ENCODE results near the gene GAS5. TPM values are rescaled to one million over a fixed set of nuclear protein-coding genes. Genes with fewer than 3 reads are reported as not detected.
A peak's percentile ranks its signal among the peaks of the same experiment; 100 is the strongest.

GAS5 gene
- total and polyA plus RNA-seq, 10 of the 15 experiments (the other 5 are each of a cell fraction or from before 2014, with no cell fraction given): 289 to 1,137 (median 699) TPM

DNA sequence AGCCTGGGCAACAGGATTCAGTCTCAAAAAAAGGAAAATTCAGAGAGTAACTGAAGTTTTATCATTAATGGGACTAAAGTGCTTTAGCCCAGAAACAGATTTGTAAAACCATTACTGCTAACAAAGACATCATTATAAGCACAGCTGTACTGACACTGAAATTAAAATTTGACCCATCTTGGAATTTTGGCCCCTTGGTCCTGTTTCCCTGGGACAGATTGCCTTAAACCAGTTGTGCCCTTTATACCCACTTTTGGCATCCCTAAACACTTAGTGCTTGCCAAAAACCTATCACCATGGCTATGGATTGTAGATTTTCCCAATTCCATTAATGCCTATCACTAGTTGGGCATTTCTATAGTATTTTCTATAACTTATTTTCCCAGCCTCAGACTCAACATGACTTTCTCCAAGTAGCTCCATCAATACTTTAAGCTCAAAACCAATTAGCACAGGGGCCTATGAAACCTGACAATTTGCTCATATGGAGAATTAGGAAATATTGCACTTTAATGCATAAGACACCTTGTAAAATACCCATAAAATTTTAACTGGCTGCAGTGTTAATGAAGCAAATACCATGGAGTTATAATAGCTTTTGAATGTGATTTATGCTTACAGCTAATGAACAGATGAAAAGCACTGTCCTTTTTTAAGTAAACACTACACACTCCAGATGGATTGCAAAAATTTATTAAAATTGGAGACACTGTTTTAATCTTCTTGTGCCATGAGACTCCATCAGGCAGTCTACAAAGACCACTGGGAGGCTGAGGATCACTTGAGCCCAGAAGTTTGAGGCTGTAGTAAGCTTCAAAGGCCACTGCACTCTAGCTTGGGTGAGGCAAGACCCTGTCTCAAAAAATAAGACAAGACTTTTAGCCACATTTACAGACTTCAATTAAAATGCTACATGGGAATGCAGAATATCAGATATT lies 4.3 kb downstream of the GAS5 start:
- no peak for FAIRE-seq
- ChIA-PET POLR2A (interaction anchor here (0.5 to 1.7 kb wide), 6 partner anchors 12 to 63 kb away, joined by 3 to 7 read pairs (median 4); partner anchors contain the start of gene DARS2), RAD21 (ENCODE audit: unreplicated experiment) (interaction anchor here (1.2 kb wide), 1 partner anchor 354 kb away, joined by 3 read pairs; no protein-coding TSS in a partner anchor), CTCF (interaction anchor here (1.2 to 3.9 kb wide), 5 partner anchors 38 to 433 kb away, joined by 3 to 15 read pairs (median 4); partner anchors contain the start of genes CENPL and DARS2), SMC1A (ENCODE audit: uncharacterized antibody, unreplicated experiment) (interaction anchor here (1.0 to 1.7 kb wide), 6 partner anchors 10 to 155 kb away, joined by 3 to 6 read pairs (median 5); no protein-coding TSS in a partner anchor)
- Histone ChIP-seq H3K27me3 (replicated peaks in 1 of 2; ENCODE audit: control insufficient read depth in 2 of 2, insufficient read depth in 2 of 2, low read length in 1 of 2) (no peaks in the 10 kb centered on the region), H2AFZ (ENCODE audit: control insufficient read depth, low read depth, low read length) (no peak overlapping the region), H3K27ac (ENCODE audit: control insufficient read depth, insufficient read depth) (peak overlapping the region; percentile 25; the same call in 1 of the 2 replicates), H3K9ac (ENCODE audit: control insufficient read depth, insufficient read depth, low read length) (peak overlapping the region; percentile 7; the same call in 1 of the 2 replicates), H3K4me3 (peak overlapping the region; percentile 81), H3K4me2 (ENCODE audit: control insufficient read depth, insufficient read depth) (peak overlapping the region; percentile 34; the same call in 1 of the 2 replicates), H4K20me1 (ENCODE audit: control insufficient read depth, insufficient read depth) (no peaks in the 10 kb centered on the region), H3K9me3 (replicated peaks; ENCODE audit: control insufficient read depth, insufficient read depth, low read length) (no peaks in the 10 kb centered on the region), H3K36me3 (ENCODE audit: control insufficient read depth in 2 of 2, insufficient read depth in 2 of 2, low read length in 1 of 2) (peaks cover 4 to 31% of the 10 kb centered on the region in 2 experiments), H3K4me1 (ENCODE audit: control insufficient read depth, insufficient read depth, low read length) (peaks cover 4% of the 10 kb centered on the region; the same call in 1 of the 2 replicates), H3K79me2 (ENCODE audit: control insufficient read depth, insufficient read depth, low read length) (peaks cover 38% of the 10 kb centered on the region)
- in situ Hi-C loops (cut with MboI): no loop called here
- no TSS peak for BruUV-seq (replicated peaks)
- intact Hi-C loops (cut with micrococcal nuclease; ENCODE audit: unreplicated experiment): loop anchor here (10.0 kb wide), 2 partner anchors 141 to 351 kb away; no protein-coding TSS in a partner anchor
- no peak for ATAC-seq
- no peak for DNase-seq (ENCODE audit: low read depth, low spot score)
- no peak for TF ChIP-seq ZNF384 (IDR thresholded peaks at IDR 0.05; ENCODE audit: borderline replicate concordance, low read depth, low read length)
- TF ChIP-seq, protein P1, sequence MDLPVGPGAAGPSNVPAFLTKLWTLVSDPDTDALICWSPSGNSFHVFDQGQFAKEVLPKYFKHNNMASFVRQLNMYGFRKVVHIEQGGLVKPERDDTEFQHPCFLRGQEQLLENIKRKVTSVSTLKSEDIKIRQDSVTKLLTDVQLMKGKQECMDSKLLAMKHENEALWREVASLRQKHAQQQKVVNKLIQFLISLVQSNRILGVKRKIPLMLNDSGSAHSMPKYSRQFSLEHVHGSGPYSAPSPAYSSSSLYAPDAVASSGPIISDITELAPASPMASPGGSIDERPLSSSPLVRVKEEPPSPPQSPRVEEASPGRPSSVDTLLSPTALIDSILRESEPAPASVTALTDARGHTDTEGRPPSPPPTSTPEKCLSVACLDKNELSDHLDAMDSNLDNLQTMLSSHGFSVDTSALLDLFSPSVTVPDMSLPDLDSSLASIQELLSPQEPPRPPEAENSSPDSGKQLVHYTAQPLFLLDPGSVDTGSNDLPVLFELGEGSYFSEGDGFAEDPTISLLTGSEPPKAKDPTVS (IDR thresholded peaks at IDR 0.05; ENCODE audit: low read depth, low read length): no peak
- TF ChIP-seq ZNF24 (IDR thresholded peaks at IDR 0.05): no peak
- TF ChIP-seq, protein P2, sequence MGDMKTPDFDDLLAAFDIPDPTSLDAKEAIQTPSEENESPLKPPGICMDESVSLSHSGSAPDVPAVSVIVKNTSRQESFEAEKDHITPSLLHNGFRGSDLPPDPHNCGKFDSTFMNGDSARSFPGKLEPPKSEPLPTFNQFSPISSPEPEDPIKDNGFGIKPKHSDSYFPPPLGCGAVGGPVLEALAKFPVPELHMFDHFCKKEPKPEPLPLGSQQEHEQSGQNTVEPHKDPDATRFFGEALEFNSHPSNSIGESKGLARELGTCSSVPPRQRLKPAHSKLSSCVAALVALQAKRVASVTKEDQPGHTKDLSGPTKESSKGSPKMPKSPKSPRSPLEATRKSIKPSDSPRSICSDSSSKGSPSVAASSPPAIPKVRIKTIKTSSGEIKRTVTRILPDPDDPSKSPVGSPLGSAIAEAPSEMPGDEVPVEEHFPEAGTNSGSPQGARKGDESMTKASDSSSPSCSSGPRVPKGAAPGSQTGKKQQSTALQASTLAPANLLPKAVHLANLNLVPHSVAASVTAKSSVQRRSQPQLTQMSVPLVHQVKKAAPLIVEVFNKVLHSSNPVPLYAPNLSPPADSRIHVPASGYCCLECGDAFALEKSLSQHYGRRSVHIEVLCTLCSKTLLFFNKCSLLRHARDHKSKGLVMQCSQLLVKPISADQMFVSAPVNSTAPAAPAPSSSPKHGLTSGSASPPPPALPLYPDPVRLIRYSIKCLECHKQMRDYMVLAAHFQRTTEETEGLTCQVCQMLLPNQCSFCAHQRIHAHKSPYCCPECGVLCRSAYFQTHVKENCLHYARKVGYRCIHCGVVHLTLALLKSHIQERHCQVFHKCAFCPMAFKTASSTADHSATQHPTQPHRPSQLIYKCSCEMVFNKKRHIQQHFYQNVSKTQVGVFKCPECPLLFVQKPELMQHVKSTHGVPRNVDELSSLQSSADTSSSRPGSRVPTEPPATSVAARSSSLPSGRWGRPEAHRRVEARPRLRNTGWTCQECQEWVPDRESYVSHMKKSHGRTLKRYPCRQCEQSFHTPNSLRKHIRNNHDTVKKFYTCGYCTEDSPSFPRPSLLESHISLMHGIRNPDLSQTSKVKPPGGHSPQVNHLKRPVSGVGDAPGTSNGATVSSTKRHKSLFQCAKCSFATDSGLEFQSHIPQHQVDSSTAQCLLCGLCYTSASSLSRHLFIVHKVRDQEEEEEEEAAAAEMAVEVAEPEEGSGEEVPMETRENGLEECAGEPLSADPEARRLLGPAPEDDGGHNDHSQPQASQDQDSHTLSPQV (IDR thresholded peaks at IDR 0.05): no peak
- TF ChIP-seq CHD2 (IDR thresholded peaks at IDR 0.05; ENCODE audit: borderline replicate concordance, low read depth, low read length): no peak
- TF ChIP-seq NRF1 (conservative IDR thresholded peaks at IDR 0.05; ENCODE audit: low read depth, low read length): no peak
- no peak for TF ChIP-seq ZBTB4 (CRISPR knock-in tag; IDR thresholded peaks at IDR 0.05)
- TF ChIP-seq CEBPB (IDR thresholded peaks at IDR 0.05; ENCODE audit: borderline replicate concordance in 1 of 2, low read depth in 2 of 2, low read length in 2 of 2): no peak
- TF ChIP-seq, protein P3, sequence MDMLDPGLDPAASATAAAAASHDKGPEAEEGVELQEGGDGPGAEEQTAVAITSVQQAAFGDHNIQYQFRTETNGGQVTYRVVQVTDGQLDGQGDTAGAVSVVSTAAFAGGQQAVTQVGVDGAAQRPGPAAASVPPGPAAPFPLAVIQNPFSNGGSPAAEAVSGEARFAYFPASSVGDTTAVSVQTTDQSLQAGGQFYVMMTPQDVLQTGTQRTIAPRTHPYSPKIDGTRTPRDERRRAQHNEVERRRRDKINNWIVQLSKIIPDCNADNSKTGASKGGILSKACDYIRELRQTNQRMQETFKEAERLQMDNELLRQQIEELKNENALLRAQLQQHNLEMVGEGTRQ (IDR thresholded peaks at IDR 0.05; ENCODE audit: borderline replicate concordance, low read depth, low read length): no peak
- 0 out of 2 replicates have a peak, but pooled peaks have one; percentile 57 for TF ChIP-seq POLR2AphosphoS2 (IDR thresholded peaks at IDR 0.05; ENCODE audit: low read depth, low read length)

Measured in GM12878 (cell line).